ENCODE results near the gene OSBPL8. TPM values are rescaled to one million over a fixed set of nuclear protein-coding genes. Genes with fewer than 3 reads are reported as not detected.
A peak's percentile ranks its signal among the peaks of the same experiment; 100 is the strongest.
"Not testable (repeated sequence)": the region's sequence is repeated elsewhere in the genome, so short reads cannot be mapped to it uniquely, and the experiment has no call there.

Gene OSBPL8
- total RNA-seq, 1 donor: 204 TPM

- Histone ChIP-seq H3K4me1 (ENCODE audit: insufficient read depth, low read length) (no peaks in the 10 kb centered on the region), H3K27me3 (ENCODE audit: insufficient read depth, low read length) (no peaks in the 10 kb centered on the region), H3K36me3 (ENCODE audit: insufficient read depth, low read length) (no peaks in the 10 kb centered on the region), H4K20me1 (ENCODE audit: insufficient read depth, low read length) (no peaks in the 10 kb centered on the region), H3K9me3 (ENCODE audit: low read depth, low read length) (no peaks in the 10 kb centered on the region), H3K27ac (ENCODE audit: low read depth, low read length) (no peak overlapping the region), H3K79me2 (ENCODE audit: insufficient read depth, low read length) (peaks cover 20% of the 10 kb centered on the region), H3K4me3 (ENCODE audit: insufficient read depth, low read length) (no peak overlapping the region), H3K4me2 (ENCODE audit: insufficient read depth, low read length) (no peak overlapping the region), H2AFZ (ENCODE audit: low read length) (no peak overlapping the region)
- no peak for TF ChIP-seq CTCF (IDR thresholded peaks at IDR 0.05; ENCODE audit: extremely low read depth, low read depth, low read length)
- DNase-seq (ENCODE audit: insufficient read length, low spot score, missing footprints): no peak
These were observed 78.8 kb downstream of the OSBPL8 start for GRCh38 chr12:76480796-76481195.

GRCh38 chr12:76478045-76478444 lies 81.5 kb downstream of the OSBPL8 start:
- H3K9me3 ChIP-seq (ENCODE audit: low read depth, low read length): no peaks in the 10 kb centered on the region
- H3K27me3 ChIP-seq (ENCODE audit: insufficient read depth, low read length): no peaks in the 10 kb centered on the region
- no peaks in the 10 kb centered on the region for H3K4me1 ChIP-seq (ENCODE audit: insufficient read depth, low read length)
- no peak for TF ChIP-seq CTCF (IDR thresholded peaks at IDR 0.05; ENCODE audit: extremely low read depth, low read depth, low read length)
- no peak for DNase-seq (ENCODE audit: insufficient read length, low spot score, missing footprints)
- no peaks in the 10 kb centered on the region for H3K36me3 ChIP-seq (ENCODE audit: insufficient read depth, low read length)
- H3K79me2 ChIP-seq (ENCODE audit: insufficient read depth, low read length): peaks cover 30% of the 10 kb centered on the region
- peaks cover 3% of the 10 kb centered on the region for H4K20me1 ChIP-seq (ENCODE audit: insufficient read depth, low read length)
- H3K4me2 ChIP-seq (ENCODE audit: insufficient read depth, low read length): no peak overlapping the region
- no peak overlapping the region for H3K27ac ChIP-seq (ENCODE audit: low read depth, low read length)
- no peak overlapping the region for H3K4me3 ChIP-seq (ENCODE audit: insufficient read depth, low read length)
- no peak overlapping the region for H2AFZ ChIP-seq (ENCODE audit: low read length)

GRCh38 chr12:76472862-76473261 lies 86.7 kb downstream of the OSBPL8 start:
- peaks cover 59% of the 10 kb centered on the region for H3K79me2 ChIP-seq (ENCODE audit: insufficient read depth, low read length)
- H4K20me1 ChIP-seq (ENCODE audit: insufficient read depth, low read length); DNase-seq (ENCODE audit: insufficient read length, low spot score, missing footprints); H3K4me2 ChIP-seq (ENCODE audit: insufficient read depth, low read length); H3K4me3 ChIP-seq (ENCODE audit: insufficient read depth, low read length); H3K36me3 ChIP-seq (ENCODE audit: insufficient read depth, low read length); H2AFZ ChIP-seq (ENCODE audit: low read length); H3K9me3 ChIP-seq (ENCODE audit: low read depth, low read length); H3K27me3 ChIP-seq (ENCODE audit: insufficient read depth, low read length); H3K27ac ChIP-seq (ENCODE audit: low read depth, low read length): not testable (repeated sequence)
- H3K4me1 ChIP-seq (ENCODE audit: insufficient read depth, low read length): peaks cover 22% of the 10 kb centered on the region

GRCh38 chr12:76471579-76471978 lies 88.0 kb downstream of the OSBPL8 start:
- Histone ChIP-seq H3K36me3 (ENCODE audit: insufficient read depth, low read length) (no peaks in the 10 kb centered on the region), H3K27ac (ENCODE audit: low read depth, low read length) (peak overlapping the region; percentile 57), H3K27me3 (ENCODE audit: insufficient read depth, low read length) (no peaks in the 10 kb centered on the region), H3K9me3 (ENCODE audit: low read depth, low read length) (no peaks in the 10 kb centered on the region), H3K4me2 (ENCODE audit: insufficient read depth, low read length) (peak overlapping the region; percentile 3), H2AFZ (ENCODE audit: low read length) (no peak overlapping the region), H3K4me1 (ENCODE audit: insufficient read depth, low read length) (peaks cover 22% of the 10 kb centered on the region), H3K79me2 (ENCODE audit: insufficient read depth, low read length) (peaks cover 62% of the 10 kb centered on the region), H3K4me3 (ENCODE audit: insufficient read depth, low read length) (no peak overlapping the region), H4K20me1 (ENCODE audit: insufficient read depth, low read length) (peaks cover 6% of the 10 kb centered on the region)
- DNase-seq (ENCODE audit: insufficient read length, low spot score, missing footprints): no peak
- no peak for TF ChIP-seq CTCF (IDR thresholded peaks at IDR 0.05; ENCODE audit: extremely low read depth, low read depth, low read length)
